NCI-H187 treated with DMSO at 0.1 percent for 48 hours (cell line): Measurements from ENCODE around the gene TYW5.
"Not testable (repeated sequence)": the region's sequence is repeated elsewhere in the genome, so short reads cannot be mapped to it uniquely, and the experiment has no call there.

Experiments
- DNase-seq: peaks from one replicate; lab custom pipeline; 2025; lab: John Stamatoyannopoulos, UW

Gene TYW5

DNA sequence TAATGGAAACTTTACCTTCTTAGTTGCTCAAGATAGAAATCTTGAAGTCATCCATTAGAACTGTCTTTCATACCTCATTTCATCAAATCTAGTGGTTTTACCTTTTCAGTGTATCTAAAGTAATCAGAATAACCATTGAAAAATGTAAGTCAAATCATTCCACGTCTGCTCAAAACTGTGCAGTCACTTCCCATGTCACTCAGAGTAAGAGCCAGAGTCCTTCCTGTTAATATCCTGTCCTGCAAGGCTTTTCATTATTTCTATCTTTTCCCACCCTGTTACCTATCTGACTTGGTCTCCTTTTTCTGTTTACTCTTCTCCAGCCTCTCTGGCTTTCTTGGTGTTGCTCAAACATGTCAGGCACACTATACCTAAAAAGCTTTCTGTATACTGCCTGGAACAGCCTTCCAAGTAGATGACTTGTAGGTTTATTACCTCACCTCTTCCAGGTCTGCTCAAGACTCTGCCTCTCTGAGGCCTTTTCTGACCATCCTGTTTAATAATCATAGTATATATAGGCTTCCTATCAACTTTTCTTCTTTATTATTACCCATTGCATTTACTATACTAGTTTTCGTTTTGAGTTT lies 40.8 kb downstream of the TYW5 start:
- DNase-seq: no peak

DNA sequence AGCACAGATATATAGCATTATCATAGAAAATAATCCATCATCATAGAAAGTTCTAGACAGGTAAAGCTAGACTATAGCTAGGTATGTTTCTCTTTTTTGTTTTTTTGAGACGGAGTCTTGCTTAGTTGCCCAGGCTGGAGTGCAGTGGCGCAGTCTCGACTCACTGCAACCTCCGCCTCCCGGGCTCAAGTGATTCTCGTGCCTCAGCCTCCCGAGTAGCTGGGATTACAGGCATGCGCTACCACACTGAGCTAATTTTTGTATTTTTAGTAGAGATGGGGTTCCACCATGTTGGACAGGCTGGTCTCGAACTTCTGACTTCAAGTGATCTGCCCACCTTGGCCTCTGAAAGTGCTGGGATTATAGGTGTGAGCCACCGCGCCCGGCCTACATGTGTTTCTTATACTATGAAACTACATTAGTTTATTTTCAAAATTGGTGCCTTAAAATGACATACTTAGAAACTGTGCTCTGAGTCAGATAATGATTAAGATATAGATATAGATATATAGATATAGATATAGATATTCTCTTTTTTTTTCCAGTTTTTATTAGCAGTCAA lies 42.7 kb downstream of the TYW5 start:
- DNase-seq: not testable (repeated sequence)

DNA sequence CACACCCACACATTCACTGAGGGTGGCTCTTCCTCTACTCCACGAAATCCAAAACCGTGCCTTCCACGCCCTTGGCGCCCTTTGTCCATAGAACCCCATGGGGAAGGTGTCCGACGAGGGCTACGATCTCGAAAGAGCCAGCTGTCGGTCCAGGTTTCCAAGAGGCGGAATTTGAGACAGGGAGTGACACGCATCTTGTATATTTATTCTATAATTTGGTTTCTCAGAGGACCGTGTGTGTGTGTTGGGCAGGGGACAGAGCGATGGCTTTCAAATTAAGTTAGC lies 43.5 kb downstream of the TYW5 start:
- no peak for DNase-seq

DNA sequence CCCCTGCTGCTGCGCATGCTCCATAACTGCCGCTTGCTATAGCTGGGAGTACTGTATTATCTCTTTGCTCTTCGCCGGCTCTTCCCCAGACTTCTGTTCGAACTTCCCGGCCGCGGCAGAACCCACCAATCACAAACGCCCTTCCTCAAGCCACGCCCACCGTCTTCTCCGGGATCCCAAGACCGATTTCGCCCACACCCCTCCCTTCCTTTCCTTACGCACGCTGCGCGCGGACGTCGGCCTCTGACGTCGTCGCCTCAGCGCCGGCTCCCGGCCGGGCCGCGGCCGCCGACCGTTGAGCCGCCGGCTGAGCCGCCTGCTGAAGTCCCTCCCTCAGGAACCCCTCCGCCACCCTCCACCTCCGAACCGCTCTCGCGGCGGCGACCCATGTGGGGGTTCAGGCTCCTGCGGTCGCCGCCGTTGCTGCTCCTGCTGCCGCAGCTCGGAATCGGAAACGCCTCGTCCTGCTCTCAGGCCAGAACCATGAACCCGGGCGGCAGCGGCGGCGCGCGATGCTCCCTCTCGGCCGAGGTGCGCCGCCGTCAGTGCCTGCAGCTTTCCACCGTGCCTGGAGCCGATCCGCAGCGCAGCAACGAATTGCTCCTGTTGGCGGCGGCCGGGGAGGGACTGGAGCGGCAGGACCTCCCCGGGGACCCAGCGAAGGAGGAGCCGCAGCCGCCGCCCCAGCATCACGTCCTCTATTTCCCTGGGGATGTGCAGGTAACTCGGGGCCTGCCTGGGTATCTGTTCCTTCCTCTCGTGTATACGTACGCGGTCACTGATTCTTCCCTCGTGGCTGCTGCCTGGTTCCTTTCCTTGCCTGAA lies 44.0 kb downstream of the TYW5 start, which contains the start of gene C2orf69:
TSS of gene C2orf69 (plus strand) at position 242 of the 825 bp plus-strand sequence. CDS start at position 388, 146 bp downstream.
- peak; percentile 90 for DNase-seq

DNA sequence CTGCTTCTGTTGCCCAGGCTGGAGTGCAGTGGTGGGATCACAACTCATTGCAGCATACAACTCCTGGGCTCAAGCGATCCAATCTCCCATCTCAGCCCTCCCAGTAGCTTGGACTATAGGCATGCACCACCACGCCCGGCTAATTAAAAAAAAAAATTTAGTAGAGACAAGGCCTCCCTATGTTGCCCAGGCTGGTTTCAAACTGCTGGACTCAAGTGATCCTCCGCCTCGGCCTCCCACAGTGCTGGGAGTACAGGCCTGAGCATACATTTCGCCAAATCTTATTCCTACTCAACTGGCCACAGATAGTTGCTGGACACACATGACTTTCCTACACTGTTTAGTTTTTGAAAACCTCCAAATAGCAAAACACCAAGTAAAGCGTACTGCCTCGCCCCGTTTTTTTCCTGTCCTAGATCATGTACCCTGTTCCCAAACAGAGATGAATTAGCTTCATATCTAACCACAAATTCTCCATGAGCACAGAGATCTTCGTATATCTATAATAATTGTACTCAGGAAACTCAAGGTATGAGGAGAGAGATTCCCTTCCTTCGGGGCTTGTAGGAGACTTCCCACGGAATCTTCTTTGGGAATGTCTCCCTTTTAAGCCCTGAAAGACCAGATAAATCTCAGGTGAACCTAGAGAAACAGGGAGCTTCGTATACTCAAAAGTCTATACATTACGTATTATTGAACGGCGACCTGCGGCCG lies 44.8 kb downstream of the TYW5 start:
- DNase-seq: no peak

DNA sequence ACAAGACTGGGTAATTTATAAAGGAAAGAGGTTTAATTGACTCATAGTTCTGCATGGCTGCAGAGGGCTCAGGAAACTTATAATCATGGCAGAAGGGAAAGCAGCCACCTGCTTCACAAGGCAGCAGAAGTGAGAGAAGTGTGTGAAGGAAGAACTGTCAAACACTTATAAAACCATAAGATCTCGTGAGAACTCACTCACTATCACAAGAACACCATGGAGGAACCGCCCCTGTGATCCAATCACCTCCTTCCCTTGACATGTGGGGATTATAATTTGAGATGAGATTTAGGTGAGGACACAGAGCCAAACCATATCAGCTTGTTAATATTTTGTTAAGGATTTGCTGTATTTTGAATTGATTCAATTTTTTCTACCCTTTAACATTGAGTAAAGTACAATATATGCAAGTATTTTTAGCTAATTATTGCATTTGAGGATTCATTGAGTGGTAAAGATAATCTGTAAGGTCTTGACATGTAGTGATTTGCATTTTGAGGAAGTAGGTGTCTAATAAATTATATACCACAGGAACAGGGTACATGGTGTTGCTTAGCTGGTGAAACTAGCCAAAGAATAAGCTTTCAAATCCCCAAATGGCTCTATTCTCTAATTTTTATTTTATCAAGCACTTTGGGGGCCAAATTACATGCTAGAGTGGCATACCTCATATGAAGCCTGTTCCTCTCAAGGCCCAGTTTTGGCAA lies 48.1 kb downstream of the TYW5 start:
- no peak for DNase-seq

DNA sequence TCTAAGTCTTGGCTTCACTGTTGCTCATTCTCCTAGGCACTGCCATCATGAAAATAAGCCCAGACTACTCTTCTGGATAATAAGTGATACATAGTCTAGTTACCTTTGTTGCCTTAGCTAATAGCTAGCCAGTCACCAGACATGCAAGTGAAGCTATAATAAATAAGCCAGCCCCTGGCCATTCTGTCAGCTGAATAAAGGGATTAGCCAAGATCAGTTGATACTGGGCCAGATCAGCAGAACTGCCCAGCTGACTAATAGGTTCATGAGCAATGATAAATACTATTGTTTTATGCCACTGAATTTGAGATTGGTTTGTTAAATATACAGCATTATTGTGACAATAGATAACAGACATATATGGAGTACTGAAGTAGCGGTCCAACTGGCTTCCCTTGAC lies 52.2 kb downstream of the TYW5 start:
- DNase-seq: no peak

DNA sequence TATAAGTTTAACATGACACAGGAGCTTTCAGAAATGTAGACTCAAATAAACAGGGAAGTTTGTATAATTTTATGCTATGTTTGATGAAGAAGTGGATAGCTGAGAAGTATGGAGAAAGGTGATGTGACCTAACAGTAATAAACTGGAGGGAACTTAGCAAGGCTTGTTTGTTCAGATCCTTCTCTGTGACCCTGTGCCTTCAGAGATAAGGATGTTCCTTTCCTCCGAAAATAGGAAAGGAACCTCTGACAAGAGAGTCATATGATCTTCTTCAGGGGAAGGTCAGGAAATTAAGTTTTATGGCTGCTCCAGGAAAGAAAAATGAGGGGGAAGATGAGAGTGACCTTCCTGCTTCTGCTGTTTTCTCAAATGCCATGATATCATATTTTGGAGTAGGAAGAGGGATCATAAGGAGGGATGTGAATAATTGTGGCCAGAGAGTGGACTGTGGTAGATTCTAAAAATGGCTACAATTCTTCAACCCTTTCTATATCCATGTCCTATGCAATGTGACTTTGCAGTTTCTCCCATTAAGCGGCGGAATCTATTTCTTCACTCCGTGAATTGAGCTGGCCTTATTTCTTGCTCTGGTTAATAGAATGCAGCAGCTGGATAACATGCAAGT lies 52.7 kb downstream of the TYW5 start:
- DNase-seq: no peak

DNA sequence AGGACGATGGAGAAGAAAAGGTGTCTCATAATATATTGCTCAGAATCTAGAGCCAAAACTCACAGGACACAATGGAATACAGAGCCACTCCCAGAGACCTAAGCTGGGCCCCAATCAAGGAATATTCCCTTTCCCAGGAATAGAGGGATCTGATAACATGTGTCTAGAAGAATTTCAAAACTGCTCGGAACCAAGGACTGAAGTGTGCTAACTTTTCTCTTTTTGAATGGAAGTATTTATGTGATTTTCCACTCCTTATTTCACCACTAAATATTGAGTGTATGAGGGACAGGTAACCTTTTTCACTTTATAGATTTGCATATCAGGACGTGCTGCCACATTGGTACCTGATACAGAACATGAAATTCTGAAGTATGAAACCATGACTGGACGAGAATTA lies 53.3 kb downstream of the TYW5 start:
- no peak for DNase-seq

DNA sequence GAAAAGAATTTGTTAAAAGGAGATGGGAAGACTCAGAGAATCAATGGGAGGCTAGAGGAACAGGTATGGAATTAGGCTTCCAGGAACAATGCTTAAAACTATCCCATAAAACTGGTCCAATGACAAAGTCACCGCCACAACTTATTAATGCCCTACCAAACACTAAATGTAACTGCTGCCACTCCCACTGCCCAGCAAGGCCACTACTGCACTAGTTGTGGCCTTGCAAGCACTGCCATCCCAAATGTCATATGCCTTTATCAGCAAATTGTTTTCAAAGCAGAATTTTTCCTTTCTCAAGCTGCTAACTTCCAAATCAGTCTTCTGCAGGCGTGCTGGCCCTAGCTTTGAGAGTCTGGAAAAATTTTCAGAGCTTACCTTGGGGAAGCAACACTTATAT lies 58.7 kb downstream of the TYW5 start:
- DNase-seq: no peak

DNA sequence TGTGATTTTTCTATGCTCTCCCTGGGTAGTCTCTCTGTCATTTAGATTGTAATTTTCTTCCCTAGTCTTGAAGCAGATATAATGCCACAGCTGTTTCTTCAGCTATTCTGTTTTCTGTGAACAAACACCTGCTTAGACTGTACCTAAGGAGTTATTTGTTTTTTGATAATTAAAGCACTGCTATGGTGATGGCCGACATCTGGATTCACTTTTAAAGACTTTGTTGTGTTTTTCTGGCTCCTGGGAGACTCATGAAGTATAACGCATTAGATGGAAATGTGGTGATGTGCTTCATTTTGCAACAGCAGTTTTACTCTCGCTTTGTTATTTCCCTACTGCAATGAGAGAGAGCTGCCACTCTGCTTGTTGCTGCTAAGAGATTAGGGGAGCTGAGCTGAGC lies 59.9 kb downstream of the TYW5 start:
- DNase-seq: no peak

DNA sequence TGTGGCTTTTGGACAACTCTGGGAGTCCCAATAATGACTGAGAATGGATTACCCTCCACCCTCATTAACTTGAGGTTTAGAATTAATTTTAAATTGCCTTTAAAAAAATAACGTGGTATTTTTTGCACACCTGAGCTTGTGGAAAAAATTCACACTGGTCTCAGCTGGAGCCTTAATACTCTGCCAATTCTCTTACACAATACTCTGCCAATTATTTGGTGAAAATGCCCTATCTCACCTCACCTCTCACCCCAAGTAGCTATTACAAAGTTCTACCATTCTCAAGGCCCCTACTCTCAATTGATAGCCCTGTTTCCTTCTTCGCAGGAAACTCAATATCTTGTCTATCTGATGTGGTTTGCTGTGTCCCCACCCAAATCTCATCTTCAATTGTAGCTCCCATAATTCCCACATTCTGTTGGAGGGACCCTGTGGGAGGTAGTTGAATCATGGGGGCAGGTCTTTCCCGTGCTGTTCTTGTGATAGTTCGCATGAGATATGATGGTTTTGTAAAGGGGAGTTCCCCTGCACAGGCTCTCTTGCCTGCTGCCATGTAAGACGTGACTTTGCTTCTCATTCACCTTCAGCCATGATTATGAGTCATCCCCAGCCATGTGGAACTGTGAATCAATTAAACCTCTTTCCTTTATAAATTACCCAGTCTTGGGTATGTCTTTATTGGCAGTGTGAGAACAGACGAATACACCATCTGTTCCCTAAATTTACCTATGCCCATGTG lies 71.6 kb downstream of the TYW5 start:
- DNase-seq: no peak

DNA sequence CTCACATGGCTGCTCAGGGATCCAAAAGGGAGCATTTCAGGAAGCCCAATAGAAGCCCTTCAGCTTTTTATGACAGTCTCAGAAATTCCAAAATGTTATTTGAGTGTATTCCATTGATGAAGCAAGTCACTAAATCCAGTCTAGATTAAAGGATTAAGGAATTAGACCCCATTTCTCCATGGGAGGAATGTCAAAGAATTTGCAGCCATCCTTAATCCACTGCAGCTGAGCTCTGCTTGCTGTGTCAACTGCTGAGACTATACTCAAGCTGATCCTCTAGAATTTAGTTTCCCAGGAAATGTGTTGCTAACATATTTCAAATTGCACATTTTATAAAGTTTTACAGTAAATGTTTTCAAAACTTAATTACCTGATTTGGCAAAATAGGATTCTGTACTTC lies 72.6 kb downstream of the TYW5 start:
- DNase-seq: no peak
